Measurements from ENCODE around the gene LSG1.

LSG1 gene

DNA sequence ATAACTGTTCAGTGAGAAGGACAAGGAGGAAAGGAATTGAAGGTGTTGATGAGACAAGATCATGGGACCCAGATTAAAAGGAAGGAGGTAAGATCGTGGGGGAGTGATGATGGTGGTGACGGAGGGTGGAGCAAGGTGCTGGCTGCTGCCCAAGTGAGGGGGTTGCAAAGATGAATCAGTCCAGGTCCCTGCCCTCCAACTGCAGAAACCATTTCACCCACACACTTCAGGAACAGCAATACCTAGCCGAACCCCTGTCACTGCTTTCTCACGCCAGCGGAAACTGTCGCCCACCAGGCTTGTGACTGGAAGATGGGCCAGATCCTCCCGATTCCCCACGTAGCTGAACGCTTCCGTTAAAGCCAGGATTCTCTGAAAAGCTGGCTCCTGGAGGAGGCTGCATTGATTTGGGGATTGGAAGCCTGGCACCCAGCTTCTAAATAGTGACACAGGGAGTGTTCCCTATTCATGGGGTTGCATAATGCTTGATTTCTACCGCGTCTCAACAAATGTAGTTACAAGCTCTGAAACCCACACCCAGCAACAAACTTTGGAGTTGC lies 3.2 kb upstream of the LSG1 start:
- Histone ChIP-seq H3K4me1 (peaks cover 9% of the 10 kb centered on the region), H3K79me2 (peaks cover 11% of the 10 kb centered on the region), H3K27ac (no peak overlapping the region), H3K36me3 (ENCODE audit: control insufficient read depth, insufficient read depth, low read length) (no peaks in the 10 kb centered on the region), H3K9me3 (ENCODE audit: control insufficient read depth, low read length) (no peaks in the 10 kb centered on the region), H3K4me3 (ENCODE audit: low read depth, low read length) (no peak overlapping the region), H3K27me3 (ENCODE audit: control insufficient read depth, insufficient read depth, low read length) (no peaks in the 10 kb centered on the region), H3K9ac (no peak overlapping the region), H3K4me2 (ENCODE audit: low read length) (no peak overlapping the region), H2AFZ (peak overlapping the region; percentile 15)
- TF ChIP-seq CTCF (IDR thresholded peaks at IDR 0.05) = no peak

GRCh38 chr3:194673761-194674160 lies 1.8 kb upstream of the LSG1 start:
- H3K4me3 ChIP-seq (ENCODE audit: low read depth, low read length) = no peak overlapping the region
- no peak overlapping the region for H3K9ac ChIP-seq
- H3K79me2 ChIP-seq = peaks cover 16% of the 10 kb centered on the region
- H3K9me3 ChIP-seq (ENCODE audit: control insufficient read depth, low read length) = no peaks in the 10 kb centered on the region
- H3K36me3 ChIP-seq (ENCODE audit: control insufficient read depth, insufficient read depth, low read length) = no peaks in the 10 kb centered on the region
- no peaks in the 10 kb centered on the region for H3K27me3 ChIP-seq (ENCODE audit: control insufficient read depth, insufficient read depth, low read length)
- no peak overlapping the region for H2AFZ ChIP-seq
- no peak for TF ChIP-seq CTCF (IDR thresholded peaks at IDR 0.05)
- H3K4me2 ChIP-seq (ENCODE audit: low read length) = no peak overlapping the region
- H3K4me1 ChIP-seq = peaks cover 9% of the 10 kb centered on the region
- no peak overlapping the region for H3K27ac ChIP-seq

DNA sequence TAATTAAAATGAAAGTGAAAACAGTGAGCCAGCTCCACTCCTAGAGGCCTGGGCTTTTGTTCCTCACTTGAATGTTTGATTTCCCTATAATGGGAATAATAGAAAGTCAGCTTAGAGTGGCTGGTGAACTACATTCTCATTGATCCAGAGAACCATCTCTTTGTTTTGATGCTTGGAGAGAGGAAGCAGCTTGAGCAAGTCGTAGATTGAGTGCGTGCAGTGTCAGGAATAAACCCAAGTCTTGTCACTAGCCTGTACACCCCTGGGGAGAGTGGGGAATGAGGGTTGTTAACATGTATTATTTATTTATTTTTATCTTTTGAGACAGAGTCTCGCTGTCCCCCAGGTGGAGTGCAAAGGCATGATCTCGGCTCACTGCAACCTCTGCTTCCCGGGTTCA lies 885 bp upstream of the LSG1 start:
- H3K27me3 ChIP-seq (ENCODE audit: control insufficient read depth, insufficient read depth, low read length) = no peaks in the 10 kb centered on the region
- H3K79me2 ChIP-seq = peaks cover 16% of the 10 kb centered on the region
- TF ChIP-seq CTCF (IDR thresholded peaks at IDR 0.05) = no peak
- H3K27ac ChIP-seq = peak overlapping the region; percentile 83
- H2AFZ ChIP-seq = peak overlapping the region; percentile 93
- H3K4me3 ChIP-seq (ENCODE audit: low read depth, low read length) = peak overlapping the region; percentile 91
- peak overlapping the region; percentile 25 for H3K9ac ChIP-seq
- no peaks in the 10 kb centered on the region for H3K36me3 ChIP-seq (ENCODE audit: control insufficient read depth, insufficient read depth, low read length)
- peaks cover 9% of the 10 kb centered on the region for H3K4me1 ChIP-seq
- H3K4me2 ChIP-seq (ENCODE audit: low read length) = peak overlapping the region; percentile 91
- H3K9me3 ChIP-seq (ENCODE audit: control insufficient read depth, low read length) = no peaks in the 10 kb centered on the region

DNA sequence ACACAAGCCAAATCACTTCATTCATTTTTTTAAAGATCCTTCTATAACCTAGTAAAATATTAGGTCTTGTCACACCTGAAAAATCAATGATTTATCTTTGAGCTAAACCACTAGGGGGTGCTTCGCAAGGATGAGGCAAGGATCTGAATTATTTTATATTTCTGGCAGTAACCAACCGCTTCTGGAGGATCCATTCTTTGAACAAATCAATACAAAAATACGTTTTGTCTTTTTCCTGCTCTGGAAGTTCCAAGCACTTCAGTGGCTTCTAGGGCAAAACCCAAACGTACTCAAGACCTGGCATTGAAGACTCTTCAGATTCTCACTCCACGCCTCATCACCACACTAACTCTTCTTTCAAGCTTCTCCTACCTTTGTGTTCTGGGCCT lies 486 bp downstream of the LSG1 start:
- Histone ChIP-seq H2AFZ (peak overlapping the region; percentile 93), H3K9ac (no peak overlapping the region), H3K4me3 (ENCODE audit: low read depth, low read length) (peak overlapping the region; percentile 91), H3K79me2 (peaks cover 16% of the 10 kb centered on the region), H3K4me2 (ENCODE audit: low read length) (peak overlapping the region; percentile 91), H3K27ac (peak overlapping the region; percentile 83), H3K27me3 (ENCODE audit: control insufficient read depth, insufficient read depth, low read length) (no peaks in the 10 kb centered on the region), H3K9me3 (ENCODE audit: control insufficient read depth, low read length) (no peaks in the 10 kb centered on the region), H3K4me1 (peaks cover 9% of the 10 kb centered on the region), H3K36me3 (ENCODE audit: control insufficient read depth, insufficient read depth, low read length) (no peaks in the 10 kb centered on the region)
- TF ChIP-seq CTCF (IDR thresholded peaks at IDR 0.05) = peak; percentile 48

- Histone ChIP-seq H2AFZ (no peak overlapping the region), H3K79me2 (peaks cover 16% of the 10 kb centered on the region), H3K27ac (no peak overlapping the region), H3K4me3 (ENCODE audit: low read depth, low read length) (no peak overlapping the region), H3K4me1 (peaks cover 9% of the 10 kb centered on the region), H3K4me2 (ENCODE audit: low read length) (no peak overlapping the region), H3K36me3 (ENCODE audit: control insufficient read depth, insufficient read depth, low read length) (no peaks in the 10 kb centered on the region), H3K9ac (no peak overlapping the region), H3K27me3 (ENCODE audit: control insufficient read depth, insufficient read depth, low read length) (no peaks in the 10 kb centered on the region), H3K9me3 (ENCODE audit: control insufficient read depth, low read length) (no peaks in the 10 kb centered on the region)
- TF ChIP-seq CTCF (IDR thresholded peaks at IDR 0.05) = no peak
Measured at GRCh38 chr3:194667363-194667762, 4.6 kb downstream of the LSG1 start.
